H9 (cell line): ENCODE data around the gene IFNL1. TPM values are rescaled to one million over a fixed set of nuclear protein-coding genes. Genes with fewer than 3 reads are reported as not detected.

Experiments
- DNase-seq: peaks from one replicate; pipeline ENCODE4 v3.0.0-alpha.2; 2017
- H2AFZ ChIP-seq: one replicate; pipeline ENCODE4 v1.6.1; 2013; ENCODE audit warnings: mild to moderate bottlenecking, low read length, control low read depth, moderate library complexity
- H2AK5ac ChIP-seq: 2 replicates; pipeline ENCODE4 v1.6.1; 2013; ENCODE audit warnings: low read length, control low read depth, mixed read lengths; ENCODE audit not compliant: insufficient read length
- H2BK120ac ChIP-seq: one replicate; pipeline ENCODE4 v1.6.1; 2013; ENCODE audit warnings: low read depth, mild to moderate bottlenecking, low read length, control low read depth, inconsistent platforms; ENCODE audit not compliant: poor library complexity, severe bottlenecking
- H2BK12ac ChIP-seq: 2 replicates; pipeline ENCODE4 v1.6.1; 2013; ENCODE audit warnings: low read length, control low read depth, mixed read lengths, low read depth; ENCODE audit not compliant: insufficient read length
- H2BK15ac ChIP-seq: 2 replicates; pipeline ENCODE4 v1.6.1; 2013; ENCODE audit warnings: low read depth, low read length, control low read depth
- H2BK20ac ChIP-seq: one replicate; pipeline ENCODE4 v1.6.1; 2013; ENCODE audit warnings: low read depth, mild to moderate bottlenecking, low read length, control low read depth, inconsistent platforms; ENCODE audit not compliant: poor library complexity, severe bottlenecking
- H2BK5ac ChIP-seq: 2 replicates; pipeline ENCODE4 v1.6.1; 2013; ENCODE audit warnings: low read length, control low read depth, mixed read lengths; ENCODE audit not compliant: insufficient read length
- H3K14ac ChIP-seq: 2 replicates; pipeline ENCODE4 v1.6.1; 2013; ENCODE audit warnings: low read length, control low read depth; ENCODE audit not compliant: insufficient read depth
- H3K18ac ChIP-seq: 2 replicates; pipeline ENCODE4 v1.6.1; 2013; ENCODE audit warnings: low read depth, mild to moderate bottlenecking, mixed read lengths, low read length, control low read depth; ENCODE audit not compliant: insufficient read length
- H3K23ac ChIP-seq: 2 replicates; pipeline ENCODE4 v1.6.1; 2013; ENCODE audit warnings: low read length, control low read depth, mixed read lengths, low read depth; ENCODE audit not compliant: insufficient read length
- H3K23me2 ChIP-seq: 2 replicates; pipeline ENCODE4 v1.6.1; 2013; ENCODE audit warnings: low read depth, mild to moderate bottlenecking, mixed read lengths, low read length, control low read depth; ENCODE audit not compliant: insufficient read length, poor library complexity, severe bottlenecking
- H3K27ac ChIP-seq: 2 replicates; pipeline ENCODE4 v1.5.1; 2013; ENCODE audit warnings: low read length, control low read depth, mixed read lengths, low read depth; ENCODE audit not compliant: insufficient read length
- H3K27me3 ChIP-seq: 2 replicates; pipeline ENCODE4 v1.6.1; 2013; ENCODE audit warnings: low read length, control low read depth, inconsistent platforms; ENCODE audit not compliant: insufficient read depth
- H3K4ac ChIP-seq: 2 replicates; pipeline ENCODE4 v1.6.1; 2013; ENCODE audit warnings: low read depth, mild to moderate bottlenecking, control low read depth, inconsistent platforms, low read length, moderate library complexity
- H3K4me1 ChIP-seq: 2 replicates; pipeline ENCODE4 v1.6.1; 2013; ENCODE audit warnings: low read length, control low read depth, inconsistent platforms; ENCODE audit not compliant: insufficient read depth
- H3K4me2 ChIP-seq: 2 replicates; pipeline ENCODE4 v1.6.1; 2013; ENCODE audit warnings: low read length, control low read depth, mixed read lengths; ENCODE audit not compliant: insufficient read length, insufficient read depth
- H3K56ac ChIP-seq: 2 replicates; pipeline ENCODE4 v1.6.1; 2013; ENCODE audit warnings: low read depth, mild to moderate bottlenecking, mixed read lengths, low read length, control low read depth; ENCODE audit not compliant: insufficient read length
- H3K79me1 ChIP-seq: 2 replicates; pipeline ENCODE4 v1.6.1; 2013; ENCODE audit warnings: low read depth, mild to moderate bottlenecking, moderate library complexity, low read length, control low read depth, inconsistent platforms; ENCODE audit not compliant: insufficient read depth, poor library complexity, severe bottlenecking
- H3K79me2 ChIP-seq: 2 replicates; pipeline ENCODE4 v1.6.1; 2013; ENCODE audit warnings: low read length, control low read depth, inconsistent platforms; ENCODE audit not compliant: insufficient read depth
- H3K9ac ChIP-seq: 2 replicates; pipeline ENCODE4 v1.6.1; 2013; ENCODE audit warnings: low read length, control low read depth, mixed read lengths; ENCODE audit not compliant: insufficient read length; ENCODE audit errors: extremely low read depth
- H3K9me3 ChIP-seq: one replicate; pipeline ENCODE4 v1.6.1; 2013; ENCODE audit warnings: low read depth, low read length, inconsistent platforms; ENCODE audit not compliant: control insufficient read depth
- H3T11ph ChIP-seq: one replicate; pipeline ENCODE4 v1.6.1; 2013; ENCODE audit warnings: mild to moderate bottlenecking, low read length, control low read depth, inconsistent platforms
- H4K20me1 ChIP-seq: one replicate; pipeline ENCODE4 v1.6.1; 2013; ENCODE audit not compliant: control insufficient read depth, insufficient read length, insufficient read depth
- H4K5ac ChIP-seq: 2 replicates; pipeline ENCODE4 v1.6.1; 2013; ENCODE audit warnings: low read depth, mild to moderate bottlenecking, mixed read lengths, low read length, control low read depth; ENCODE audit not compliant: insufficient read length
- H4K8ac ChIP-seq: replicated peaks from 2 replicates; pipeline ENCODE4 v1.6.1; 2013; ENCODE audit warnings: low read length, control low read depth, mixed read lengths, low read depth; ENCODE audit not compliant: insufficient read length
- H4K91ac ChIP-seq: 2 replicates; pipeline ENCODE4 v1.6.1; 2013; ENCODE audit warnings: low read depth, mild to moderate bottlenecking, moderate library complexity, mixed read lengths, low read length, control low read depth; ENCODE audit not compliant: insufficient read length
- H3K27ac Mint-ChIP-seq, 3 experiments: 2 replicates in 2 of 3; 3 replicates in 1 of 3; pipeline ENCODE4 v1.8.0; 2020 to 2021; ENCODE audit warnings: mixed read lengths in 3 of 3, mild to moderate bottlenecking in 1 of 3, moderate library complexity in 1 of 3
- H3K27me3 Mint-ChIP-seq: 2 replicates; pipeline ENCODE4 v1.8.0; 2021; ENCODE audit warnings: low read depth, mild to moderate bottlenecking, moderate library complexity, mixed read lengths
- H3K36me3 Mint-ChIP-seq, 3 experiments: 2 replicates in 2 of 3; 3 replicates in 1 of 3; pipeline ENCODE4 v1.8.0; 2020 to 2021; ENCODE audit warnings: low read depth in 3 of 3, mixed read lengths in 3 of 3; ENCODE audit not compliant: insufficient read depth in 1 of 3
- H3K4me1 Mint-ChIP-seq, 2 experiments: 2 replicates each; pipeline ENCODE4 v1.8.0; 2020; ENCODE audit warnings: mixed read lengths in 2 of 2
- H3K4me3 Mint-ChIP-seq, 2 experiments: 2 replicates in 1 of 2; 3 replicates in 1 of 2; pipeline ENCODE4 v1.8.0; 2020 to 2021; ENCODE audit warnings: mild to moderate bottlenecking in 2 of 2, mixed read lengths in 2 of 2, moderate library complexity in 1 of 2
- H3K9me3 Mint-ChIP-seq, 2 experiments: 2 replicates in 1 of 2; 3 replicates in 1 of 2; pipeline ENCODE4 v1.8.0; 2020; ENCODE audit warnings: mild to moderate bottlenecking in 2 of 2, mixed read lengths in 2 of 2, moderate library complexity in 1 of 2
- WGBS: extraction: QIAGEN DNeasy Blood & Tissue Kit; methylation state at CpG from one replicate; pipeline ENCODE4 v1.1.7; 2013; ENCODE audit warnings: missing lambda C conversion rate, low lambda C conversion rate, mixed read lengths; ENCODE audit not compliant: insufficient read length; ENCODE audit errors: extremely low coverage; 5-methylcytosine and 5-hydroxymethylcytosine counted together
- total RNA-seq: library from RNA; stranded (reverse); gene quantifications from 2 replicates; pipeline ENCODE4 v1.2.1, GENCODE V29; 2021
- TF ChIP-seq, protein P1 (sequence below): fragments of 200-600 bp; sonication (generic); conservative IDR thresholded peaks from 3 replicates; pipeline ENCODE4 v1.8.0; 2021; ENCODE audit warnings: antibody characterized with exemption, mild to moderate bottlenecking

IFNL1 gene
- total RNA-seq, 1 experiment from 2014 or later, result not detected

- Histone ChIP-seq H3K4me1 (no peaks in the 10 kb centered on the region), H2BK12ac (no peak overlapping the region), H3K27ac (no peak overlapping the region), H2BK120ac (no peak overlapping the region), H3K27me3 (no peaks in the 10 kb centered on the region), H2BK5ac (no peak overlapping the region), H3K4me2 (no peak overlapping the region), H3K79me1 (no peaks in the 10 kb centered on the region), H2AFZ (no peak overlapping the region), H4K5ac (no peak overlapping the region), H3K4ac (no peak overlapping the region), H4K91ac (no peak overlapping the region), H3K23ac (no peak overlapping the region), H4K8ac (no peak overlapping the region), H3K79me2 (no peaks in the 10 kb centered on the region), H2BK15ac (no peak overlapping the region), H4K20me1 (no peaks in the 10 kb centered on the region), H3T11ph (no peak overlapping the region), H2AK5ac (no peak overlapping the region), H3K9ac (no peak overlapping the region), H3K14ac (no peak overlapping the region), H3K23me2 (no peaks in the 10 kb centered on the region), H3K56ac (no peak overlapping the region), H3K18ac (no peak overlapping the region), H3K9me3 (no peaks in the 10 kb centered on the region), H2BK20ac (no peak overlapping the region)
- Mint-ChIP-seq H3K4me1 (peaks cover 4 to 13% of the 10 kb centered on the region in 2 experiments; a peak in 2 of 4 replicates), H3K36me3 (no peaks in the 10 kb centered on the region), H3K9me3 (no peaks in the 10 kb centered on the region), H3K27me3 (peaks cover 39% of the 10 kb centered on the region), H3K4me3 (no peak overlapping the region), H3K27ac (peak overlapping the region in 1 of 3 experiments; percentile 70; a peak in 1 of 7 replicates)
- WGBS, result no CpG with 5 or more reads among the region's 6 CpGs
- DNase-seq, result no peak
- TF ChIP-seq, protein P1, sequence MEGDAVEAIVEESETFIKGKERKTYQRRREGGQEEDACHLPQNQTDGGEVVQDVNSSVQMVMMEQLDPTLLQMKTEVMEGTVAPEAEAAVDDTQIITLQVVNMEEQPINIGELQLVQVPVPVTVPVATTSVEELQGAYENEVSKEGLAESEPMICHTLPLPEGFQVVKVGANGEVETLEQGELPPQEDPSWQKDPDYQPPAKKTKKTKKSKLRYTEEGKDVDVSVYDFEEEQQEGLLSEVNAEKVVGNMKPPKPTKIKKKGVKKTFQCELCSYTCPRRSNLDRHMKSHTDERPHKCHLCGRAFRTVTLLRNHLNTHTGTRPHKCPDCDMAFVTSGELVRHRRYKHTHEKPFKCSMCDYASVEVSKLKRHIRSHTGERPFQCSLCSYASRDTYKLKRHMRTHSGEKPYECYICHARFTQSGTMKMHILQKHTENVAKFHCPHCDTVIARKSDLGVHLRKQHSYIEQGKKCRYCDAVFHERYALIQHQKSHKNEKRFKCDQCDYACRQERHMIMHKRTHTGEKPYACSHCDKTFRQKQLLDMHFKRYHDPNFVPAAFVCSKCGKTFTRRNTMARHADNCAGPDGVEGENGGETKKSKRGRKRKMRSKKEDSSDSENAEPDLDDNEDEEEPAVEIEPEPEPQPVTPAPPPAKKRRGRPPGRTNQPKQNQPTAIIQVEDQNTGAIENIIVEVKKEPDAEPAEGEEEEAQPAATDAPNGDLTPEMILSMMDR, result no peak
These were observed 37.3 kb downstream of the IFNL1 start for GRCh38 chr19:39333507-39333906.
